ENCODE data around the gene STAC3. TPM values are rescaled to one million over a fixed set of nuclear protein-coding genes. Genes with fewer than 3 reads are reported as not detected.

STAC3 gene
- polyA plus RNA-seq, 4 donors: 1.1 to 3.8 (median 3.4) TPM

DNA sequence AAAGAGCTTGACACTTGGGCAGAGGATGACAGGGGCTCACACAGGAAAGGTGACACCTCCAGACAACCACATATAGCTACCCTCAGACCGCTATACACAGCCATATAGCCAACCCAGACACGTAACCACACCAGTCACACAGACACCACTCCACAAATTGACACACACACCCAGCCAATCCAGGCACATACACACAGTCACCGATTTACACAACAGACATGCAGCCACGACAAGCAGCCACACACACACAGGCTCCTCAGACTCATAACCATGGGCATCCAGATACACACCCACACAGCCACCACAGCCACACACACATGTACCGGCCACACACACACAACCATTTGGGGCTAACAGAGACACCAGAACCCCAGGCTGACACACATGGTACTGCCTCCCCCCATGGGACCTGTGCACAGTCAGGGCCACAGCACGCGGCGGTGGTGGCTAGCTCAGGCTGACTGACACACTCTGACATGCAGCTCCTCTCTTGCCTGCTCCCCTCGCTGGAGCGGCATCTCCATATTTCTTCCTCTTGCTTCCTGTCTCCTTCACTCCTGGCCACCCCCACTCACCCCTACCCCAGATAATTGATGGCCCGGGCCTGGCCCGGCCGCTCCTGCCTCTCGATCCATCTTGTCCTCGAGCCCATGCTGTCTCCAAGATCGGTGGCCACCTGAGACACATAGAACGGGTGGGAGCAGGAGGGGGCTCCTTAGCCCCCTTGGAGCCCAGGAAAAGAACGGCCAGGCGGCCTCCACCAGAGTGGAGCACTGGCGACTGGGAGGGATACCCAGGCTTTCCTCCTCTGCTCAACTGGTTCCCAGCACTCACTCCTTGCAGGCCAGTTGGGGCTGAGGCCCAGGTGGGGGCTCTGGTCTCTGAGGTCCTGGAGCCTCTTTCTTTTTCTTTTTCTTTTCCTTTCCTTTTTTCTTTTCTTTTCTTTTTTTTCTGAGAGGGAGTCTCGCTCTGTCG lies 27.5 kb downstream of the STAC3 start:
- Histone ChIP-seq H3K27ac (ENCODE audit: low read depth in 1 of 3, low read length in 2 of 3) (no peak overlapping the region), H3K27me3 (ENCODE audit: control insufficient read depth in 3 of 3, insufficient read depth in 3 of 3, low read length in 3 of 3) (peaks cover 4 to 95% (median 63%) of the 10 kb centered on the region in 3 donors), H3K4me1 (ENCODE audit: control insufficient read depth in 3 of 3, insufficient read depth in 2 of 3, low read depth in 1 of 3, low read length in 2 of 3) (peaks cover 0 to 24% (median 0%) of the 10 kb centered on the region in 3 donors), H3K9me3 (ENCODE audit: control insufficient read depth in 2 of 2, insufficient read depth in 1 of 2, low read depth in 1 of 2, low read length in 1 of 2) (no peaks in the 10 kb centered on the region), H3K36me3 (ENCODE audit: control insufficient read depth in 3 of 3, insufficient read depth in 2 of 3, low read depth in 1 of 3, low read length in 3 of 3) (no peaks in the 10 kb centered on the region), H3K4me3 (ENCODE audit: low read depth in 1 of 3, low read length in 3 of 3) (no peak overlapping the region)
- FAIRE-seq: no peak
- 47 to 55% (median 50%) methylated on average over 22 of the region's 22 CpGs for WGBS, 3 donors
- DNase-seq: no peak

DNA sequence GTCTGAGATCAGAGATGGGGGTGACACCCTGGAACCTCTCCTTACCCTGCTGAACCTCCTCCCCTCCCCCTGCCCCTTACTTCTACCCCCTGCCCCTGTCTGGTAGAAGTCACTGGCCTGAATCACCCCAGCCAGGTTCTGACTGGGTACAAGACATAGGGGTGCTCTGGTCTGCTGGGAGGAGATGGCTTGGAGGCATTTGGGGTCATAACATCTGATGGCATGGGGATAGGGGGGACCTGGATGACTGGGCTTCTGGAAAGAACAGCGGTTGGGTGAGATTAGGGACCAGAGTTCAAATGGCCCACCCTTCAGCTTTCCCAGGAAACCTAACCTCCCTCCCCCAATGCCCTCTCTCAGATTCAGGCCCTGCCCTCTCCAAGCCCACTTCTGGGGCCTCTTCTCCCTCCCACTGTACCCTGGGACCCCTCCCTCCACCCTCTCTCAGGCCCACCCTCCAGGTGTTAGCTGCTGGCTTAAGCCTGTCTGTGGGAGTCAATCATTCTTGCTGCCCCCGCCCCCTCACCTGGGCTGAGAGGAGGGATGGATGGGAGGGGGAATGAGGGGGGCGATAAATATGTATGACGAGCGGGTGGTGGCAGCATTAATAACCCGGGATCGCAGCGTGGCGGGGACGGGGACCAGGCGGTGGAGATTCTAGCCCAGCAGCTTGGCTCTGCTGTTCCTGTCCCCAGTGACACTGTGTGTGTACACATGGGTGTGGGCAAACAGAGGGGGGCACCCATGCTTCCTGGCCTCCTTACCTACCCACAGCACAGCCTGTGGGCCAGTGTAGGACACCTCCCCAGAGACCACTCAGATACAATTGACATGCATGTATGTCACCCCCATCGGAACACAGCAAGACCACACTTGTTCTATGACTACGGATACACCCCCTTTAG lies 28.4 kb downstream of the STAC3 start:
- Histone ChIP-seq H3K27me3 (ENCODE audit: control insufficient read depth in 3 of 3, insufficient read depth in 3 of 3, low read length in 3 of 3) (peaks cover 4 to 100% (median 71%) of the 10 kb centered on the region in 3 donors), H3K36me3 (ENCODE audit: control insufficient read depth in 3 of 3, insufficient read depth in 2 of 3, low read depth in 1 of 3, low read length in 3 of 3) (no peaks in the 10 kb centered on the region), H3K4me3 (ENCODE audit: low read depth in 1 of 3, low read length in 3 of 3) (no peak overlapping the region), H3K9me3 (ENCODE audit: control insufficient read depth in 2 of 2, insufficient read depth in 1 of 2, low read depth in 1 of 2, low read length in 1 of 2) (no peaks in the 10 kb centered on the region), H3K27ac (ENCODE audit: low read depth in 1 of 3, low read length in 2 of 3) (no peak overlapping the region), H3K4me1 (ENCODE audit: control insufficient read depth in 3 of 3, insufficient read depth in 2 of 3, low read depth in 1 of 3, low read length in 2 of 3) (peaks cover 0 to 26% (median 0%) of the 10 kb centered on the region in 3 donors)
- FAIRE-seq: no peak
- WGBS, 3 donors: 18 to 33% (median 23%) methylated on average over 12 to 13 of the region's 13 CpGs
- no peak for DNase-seq

DNA sequence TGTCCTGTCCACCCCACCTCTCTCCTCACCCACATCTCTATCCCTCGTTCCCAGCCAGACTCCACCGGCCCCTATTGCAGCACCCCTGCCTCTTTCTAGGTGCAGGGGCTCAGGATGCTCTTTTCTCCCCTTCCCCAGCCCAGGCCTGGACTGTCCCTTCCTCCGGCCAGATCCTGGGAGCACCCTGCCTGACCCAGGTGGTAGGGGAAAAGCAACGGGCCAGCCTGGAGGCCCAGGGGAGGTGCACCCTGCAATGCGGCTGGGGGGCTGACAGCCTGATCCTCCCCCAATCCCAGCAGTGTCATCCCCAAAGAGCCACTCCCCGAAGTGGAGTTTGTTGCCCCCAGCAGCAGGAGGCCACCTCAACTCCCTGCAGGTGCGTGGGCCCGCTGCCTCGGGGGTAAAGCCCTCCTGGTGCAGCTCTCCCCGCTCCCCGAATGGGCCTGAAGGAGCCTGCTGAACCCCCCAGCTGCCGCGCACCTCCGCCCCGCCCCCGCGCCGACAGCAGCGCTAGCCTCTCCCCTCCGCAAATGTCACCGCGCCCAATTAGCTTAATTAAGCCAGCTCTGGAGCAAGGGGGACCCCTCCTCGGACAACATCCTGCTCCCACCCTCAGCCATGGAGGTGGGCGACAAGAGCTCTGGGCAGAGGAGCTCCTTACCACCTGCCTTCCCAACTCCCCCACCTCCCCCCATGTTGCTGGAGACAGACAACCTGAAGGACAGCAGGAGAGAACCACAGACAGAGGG lies 29.6 kb downstream of the STAC3 start:
- H3K4me3 ChIP-seq (ENCODE audit: low read depth in 1 of 3, low read length in 3 of 3): no peak overlapping the region
- H3K36me3 ChIP-seq (ENCODE audit: control insufficient read depth in 3 of 3, insufficient read depth in 2 of 3, low read depth in 1 of 3, low read length in 3 of 3): no peaks in the 10 kb centered on the region
- DNase-seq: no peak
- 4 to 14% (median 6%) methylated on average over 19 to 24 of the region's 24 CpGs for WGBS, 3 donors
- peaks cover 0 to 23% (median 0%) of the 10 kb centered on the region in 3 donors for H3K4me1 ChIP-seq (ENCODE audit: control insufficient read depth in 3 of 3, insufficient read depth in 2 of 3, low read depth in 1 of 3, low read length in 2 of 3)
- no peak overlapping the region for H3K27ac ChIP-seq (ENCODE audit: low read depth in 1 of 3, low read length in 2 of 3)
- no peak for FAIRE-seq
- H3K9me3 ChIP-seq (ENCODE audit: control insufficient read depth in 2 of 2, insufficient read depth in 1 of 2, low read depth in 1 of 2, low read length in 1 of 2): no peaks in the 10 kb centered on the region
- H3K27me3 ChIP-seq (ENCODE audit: control insufficient read depth in 3 of 3, insufficient read depth in 3 of 3, low read length in 3 of 3): peaks cover under 1 to 98% (median 74%) of the 10 kb centered on the region in 3 donors

DNA sequence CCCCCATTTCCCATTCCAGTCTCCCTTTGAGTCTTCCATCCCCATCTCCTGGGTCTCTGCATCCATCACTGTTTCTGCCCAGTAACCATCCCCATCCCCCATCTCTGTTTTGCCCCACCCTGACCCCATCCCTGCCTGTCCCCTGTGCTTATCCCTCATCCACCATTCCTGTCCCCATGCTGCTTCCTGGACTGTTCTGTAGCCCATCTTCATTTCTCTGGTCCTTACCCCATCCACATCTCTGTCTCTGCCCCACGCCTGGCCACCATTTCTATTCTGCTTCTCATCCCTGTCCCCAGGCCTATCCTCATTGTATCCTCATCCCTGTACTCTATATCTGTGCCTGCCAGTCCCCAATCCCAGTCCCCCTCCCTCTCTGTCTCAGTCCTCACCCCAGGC lies 30.2 kb downstream of the STAC3 start:
- Histone ChIP-seq H3K9me3 (ENCODE audit: control insufficient read depth in 2 of 2, insufficient read depth in 1 of 2, low read depth in 1 of 2, low read length in 1 of 2) (no peaks in the 10 kb centered on the region), H3K27me3 (ENCODE audit: control insufficient read depth in 3 of 3, insufficient read depth in 3 of 3, low read length in 3 of 3) (peaks cover 0 to 98% (median 74%) of the 10 kb centered on the region in 3 donors), H3K4me1 (ENCODE audit: control insufficient read depth in 3 of 3, insufficient read depth in 2 of 3, low read depth in 1 of 3, low read length in 2 of 3) (peaks cover 0 to 24% (median 0%) of the 10 kb centered on the region in 3 donors), H3K36me3 (ENCODE audit: control insufficient read depth in 3 of 3, insufficient read depth in 2 of 3, low read depth in 1 of 3, low read length in 3 of 3) (no peaks in the 10 kb centered on the region), H3K27ac (ENCODE audit: low read depth in 1 of 3, low read length in 2 of 3) (no peak overlapping the region), H3K4me3 (ENCODE audit: low read depth in 1 of 3, low read length in 3 of 3) (no peak overlapping the region)
- WGBS, 3 donors: 23 to 43% (median 36%) methylated on average over 1 of the region's 1 CpG
- DNase-seq (no peak), FAIRE-seq (no peak)

DNA sequence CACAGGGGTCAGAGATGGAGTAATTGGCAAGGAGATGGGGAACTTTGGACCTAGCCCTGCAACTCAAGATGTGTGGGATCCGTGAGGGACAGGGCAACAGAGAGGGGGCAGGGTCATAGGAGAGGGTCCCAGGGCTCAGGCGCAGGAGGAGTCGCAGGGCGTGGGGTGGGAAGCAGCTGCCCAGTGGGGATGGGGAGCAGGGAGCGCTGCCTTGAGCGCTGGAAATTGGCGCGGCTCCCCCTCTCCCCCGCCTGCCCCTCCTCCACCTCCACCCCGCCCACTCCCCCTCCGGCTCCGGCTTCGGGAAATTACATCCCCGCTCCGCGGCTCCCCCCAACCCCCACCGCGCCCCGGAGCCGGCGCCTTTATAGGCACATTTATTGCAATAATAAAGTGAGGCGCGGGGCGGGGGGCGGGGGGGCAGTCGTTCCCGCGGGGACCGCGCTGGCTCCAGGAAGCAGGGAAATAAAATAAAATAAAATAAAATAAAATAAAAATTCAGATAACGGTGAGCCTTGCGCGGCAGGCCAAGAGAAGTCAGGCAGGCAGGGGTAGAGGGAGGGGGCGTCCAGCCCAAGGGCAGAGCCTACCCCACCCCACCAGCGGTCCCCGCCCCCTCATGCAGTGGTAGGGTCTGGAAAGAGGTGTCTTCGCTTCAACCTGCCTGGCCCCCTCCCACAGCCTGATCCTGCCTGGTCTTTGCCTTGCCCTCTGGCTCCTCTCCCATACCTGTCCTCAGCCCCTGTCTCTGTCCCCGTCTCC lies 30.8 kb downstream of the STAC3 start:
- Histone ChIP-seq H3K4me3 (ENCODE audit: low read depth in 1 of 3, low read length in 3 of 3) (no peak overlapping the region), H3K36me3 (ENCODE audit: control insufficient read depth in 3 of 3, insufficient read depth in 2 of 3, low read depth in 1 of 3, low read length in 3 of 3) (no peaks in the 10 kb centered on the region), H3K4me1 (ENCODE audit: control insufficient read depth in 3 of 3, insufficient read depth in 2 of 3, low read depth in 1 of 3, low read length in 2 of 3) (peaks cover 0 to 22% (median 0%) of the 10 kb centered on the region in 3 donors), H3K27me3 (ENCODE audit: control insufficient read depth in 3 of 3, insufficient read depth in 3 of 3, low read length in 3 of 3) (peaks cover 0 to 98% (median 76%) of the 10 kb centered on the region in 3 donors), H3K9me3 (ENCODE audit: control insufficient read depth in 2 of 2, insufficient read depth in 1 of 2, low read depth in 1 of 2, low read length in 1 of 2) (no peaks in the 10 kb centered on the region), H3K27ac (ENCODE audit: low read depth in 1 of 3, low read length in 2 of 3) (no peak overlapping the region)
- DNase-seq (no peak), FAIRE-seq (no peak)
- 3 to 5% (median 4%) methylated on average over 36 to 38 of the region's 38 CpGs for WGBS, 3 donors

- FAIRE-seq: no peak
- Histone ChIP-seq H3K27me3 (ENCODE audit: control insufficient read depth in 3 of 3, insufficient read depth in 3 of 3, low read length in 3 of 3) (peaks cover 0 to 98% (median 76%) of the 10 kb centered on the region in 3 donors), H3K27ac (ENCODE audit: low read depth in 1 of 3, low read length in 2 of 3) (no peak overlapping the region), H3K4me3 (ENCODE audit: low read depth in 1 of 3, low read length in 3 of 3) (no peak overlapping the region), H3K9me3 (ENCODE audit: control insufficient read depth in 2 of 2, insufficient read depth in 1 of 2, low read depth in 1 of 2, low read length in 1 of 2) (no peaks in the 10 kb centered on the region), H3K36me3 (ENCODE audit: control insufficient read depth in 3 of 3, insufficient read depth in 2 of 3, low read depth in 1 of 3, low read length in 3 of 3) (no peaks in the 10 kb centered on the region), H3K4me1 (ENCODE audit: control insufficient read depth in 3 of 3, insufficient read depth in 2 of 3, low read depth in 1 of 3, low read length in 2 of 3) (peaks cover 0 to 19% (median 0%) of the 10 kb centered on the region in 3 donors)
- DNase-seq: no peak
- 24 to 56% (median 40%) methylated on average over 14 of the region's 14 CpGs for WGBS, 3 donors
Measured at GRCh38 chr12:57219205-57219992, 31.6 kb downstream of the STAC3 start.

All from small intestine (tissue), 7 donors.